K562 (cell line): ENCODE measurements around the gene DNAJB1. TPM values are rescaled to one million over a fixed set of nuclear protein-coding genes. Genes with fewer than 3 reads are reported as not detected.
"Not testable (repeated sequence)": the region's sequence is repeated elsewhere in the genome, so short reads cannot be mapped to it uniquely, and the experiment has no call there.

Source experiments
- ATAC-seq: fragments of 200-7000 bp; cut with Tn5 transposase; 3 replicates; pipeline ENCODE4 v1.9.1; 2020; ENCODE audit warnings: moderate library complexity
- BruUV-seq: library from RNA; stranded (reverse); fragments of 400-500 nt; replicated peaks from 2 replicates; lab custom pipeline; 2021; lab: Mats Ljungman, UMichigan
- CTCF ChIA-PET: fragments of 300-600 bp; formaldehyde crosslinking; extraction: SDS; loops from one replicate; lab custom pipeline; 2021; ENCODE audit warnings: low intra/inter-chr PET ratio; lab: Yijun Ruan, JAX
- POLR2A ChIA-PET: fragments of 300-600, 350-650 bp; sonication (Branson Sonifier 250); formaldehyde crosslinking; extraction: SDS; loops from one replicate; lab custom pipeline; 2021; ENCODE audit warnings: antibody characterized with exemption, inconsistent platforms; lab: Yijun Ruan, JAX
- DNase-seq, 4 experiments: peaks; one replicate each; pipeline versions ENCODE4 v3.0.0 to v3.0.0-alpha.2; 2011 to 2018; ENCODE audit warnings: low spot score in 3 of 4, mixed read lengths in 3 of 4; ENCODE audit errors: extremely low read depth in 1 of 4
- FAIRE-seq: peaks from 2 replicates; lab custom pipeline; 2011; peaks lifted over from hg19 to GRCh38; lab: Jason Lieb, UNC
- H2AFZ ChIP-seq: 2 replicates; pipeline ENCODE4 v1.6.0; 2011; ENCODE audit warnings: low read depth, low read length, control low read depth, inconsistent platforms
- H3K27ac ChIP-seq: fragments of 200-600 bp; 3 replicates; pipeline ENCODE4 v1.8.0; 2011; ENCODE audit warnings: low read depth, mild to moderate bottlenecking, control low read depth, inconsistent platforms, low read length, moderate library complexity, mixed read lengths; ENCODE audit errors: extremely low read depth
- H3K27me3 ChIP-seq, 2 experiments: fragments of 300-600 bp in 1 of 2; 2 replicates in 1 of 2; 3 replicates in 1 of 2; pipeline versions ENCODE4 v1.6.0 to v1.8.0; 2011; ENCODE audit warnings: inconsistent platforms in 2 of 2, low read length in 2 of 2, mild to moderate bottlenecking in 1 of 2, mixed read lengths in 1 of 2, moderate library complexity in 1 of 2; ENCODE audit not compliant: control insufficient read depth in 2 of 2, insufficient read depth in 2 of 2
- H3K36me3 ChIP-seq: fragments of 300-600 bp; 3 replicates; pipeline ENCODE4 v1.8.0; 2011; ENCODE audit warnings: mild to moderate bottlenecking, low read length, inconsistent platforms; ENCODE audit not compliant: control insufficient read depth, insufficient read depth
- H3K4me1 ChIP-seq, 2 experiments: fragments of 200-600 bp in 1 of 2; replicated peaks in 1 of 2; 2 replicates in 1 of 2; 3 replicates in 1 of 2; pipeline versions ENCODE4 v1.5.1 to v1.8.0; 2011; ENCODE audit warnings: inconsistent platforms in 2 of 2, low read length in 2 of 2, mild to moderate bottlenecking in 1 of 2, mixed read lengths in 1 of 2, moderate library complexity in 1 of 2; ENCODE audit not compliant: control insufficient read depth in 2 of 2, insufficient read depth in 2 of 2
- H3K4me2 ChIP-seq: 2 replicates; pipeline ENCODE4 v1.6.1; 2011; ENCODE audit warnings: low read length, control low read depth, inconsistent platforms, mixed read lengths; ENCODE audit not compliant: insufficient read depth
- H3K4me3 ChIP-seq: fragments of 200-600 bp; sonication (generic), shearing (Covaris generic); 2 replicates; pipeline ENCODE4 v1.5.1; 2016; ENCODE audit warnings: control low read depth, inconsistent platforms
- H3K79me2 ChIP-seq: fragments of 200-600 bp; 3 replicates; pipeline ENCODE4 v1.8.0; 2011; ENCODE audit warnings: low read length, inconsistent platforms; ENCODE audit not compliant: control insufficient read depth, insufficient read depth
- H3K9ac ChIP-seq, 2 experiments: 2 replicates each; pipeline versions ENCODE4 v1.6.0 to v1.6.1; 2011; ENCODE audit warnings: low read depth in 2 of 2, low read length in 2 of 2, control low read depth in 1 of 2, inconsistent platforms in 1 of 2, mild to moderate bottlenecking in 1 of 2, mixed read lengths in 1 of 2; ENCODE audit not compliant: insufficient read depth in 1 of 2
- H3K9me1 ChIP-seq: one replicate; pipeline ENCODE4 v1.6.0; 2011; ENCODE audit warnings: inconsistent platforms, mild to moderate bottlenecking, low read length, moderate library complexity; ENCODE audit not compliant: control insufficient read depth, insufficient read depth
- H3K9me3 ChIP-seq: replicated peaks from 2 replicates; pipeline ENCODE4 v1.5.1; 2011; ENCODE audit warnings: low read depth, low read length, inconsistent platforms; ENCODE audit not compliant: control insufficient read depth, insufficient read depth
- H4K20me1 ChIP-seq: replicated peaks from 2 replicates; pipeline ENCODE4 v1.6.1; 2011; ENCODE audit warnings: low read length, inconsistent platforms, mixed read lengths; ENCODE audit not compliant: control insufficient read depth, insufficient read depth
- C11orf30 ChIP-seq: fragments of 450-650 bp; IDR thresholded peaks from 2 replicates; pipeline ENCODE4 v1.6.1; 2016; ENCODE audit warnings: low read depth, mild to moderate bottlenecking
- CREM ChIP-seq: IDR thresholded peaks from 2 replicates; pipeline ENCODE4 v1.6.1; 2014; ENCODE audit warnings: antibody characterized with exemption, low read depth
- GABPB1 ChIP-seq: sonication (generic); formaldehyde crosslinking; IDR thresholded peaks from 2 replicates; pipeline ENCODE4 v1.8.0; 2022; ENCODE audit warnings: mild to moderate bottlenecking, missing genetic modification reagents
- HDGF ChIP-seq: fragments of 450-650 bp; IDR thresholded peaks from 2 replicates; pipeline ENCODE4 v1.6.1; 2016
- POLR2G ChIP-seq: fragments of 200-400 bp; formaldehyde crosslinking; IDR thresholded peaks from 2 replicates; pipeline ENCODE4 v1.6.1; 2017; ENCODE audit warnings: low read depth, mild to moderate bottlenecking, antibody characterized with exemption, low read length, moderate library complexity
- ZNF316 ChIP-seq: fragments of 450-650 bp; IDR thresholded peaks from 2 replicates; pipeline ENCODE4 v1.6.1; 2016
- WGBS: fragments of 100-300 bp; shearing (Covaris generic); methylation state at CpG from one replicate; pipeline ENCODE4 v1.1.6; 2016; ENCODE audit warnings: low coverage, mixed read lengths; ENCODE audit not compliant: insufficient coverage; ENCODE audit errors: missing lambda C conversion rate; 5-methylcytosine and 5-hydroxymethylcytosine counted together
- in situ Hi-C: fragments of 300-500 bp; cut with MboI; formaldehyde crosslinking; loops from 4 replicates; pipeline ENCODE4 v1.15.0; 2018; ENCODE audit warnings: inconsistent platforms, mixed read lengths
- intact Hi-C: fragments of 100-400 bp; cut with micrococcal nuclease; formaldehyde crosslinking; loops from 2 replicates; pipeline ENCODE4 v1.14.2; 2022
- polyA plus RNA-seq, 8 experiments: library from polyadenylated mRNA; depleted of rRNA in 4 of 8; stranded (reverse) in 5 of 8; unstranded in 3 of 8; fragments of >200 nt; fragmentation: Nextera tagmentation in 2 of 8; fragmentation: Illumina TruSeq in 1 of 8; extraction: Ambion mirVana in 2 of 8; extraction: Trizol in 1 of 8; gene quantifications; 2 replicates each; pipeline versions ENCODE4 v1.2.1 to v1.2.3, GENCODE V29; 2011 to 2014; ENCODE audit warnings: inconsistent platforms in 1 of 8, missing spikeins in 1 of 8
- total RNA-seq, 7 experiments: library from RNA; depleted of rRNA in 6 of 7; stranded (reverse); fragments of >200 nt in 6 of 7; fragmentation: Illumina TruSeq in 2 of 7; extraction: Trizol in 2 of 7; gene quantifications; 2 replicates each; pipeline versions ENCODE4 v1.2.1 to v1.2.3, GENCODE V29; 2011 to 2021; ENCODE audit warnings: low replicate concordance in 1 of 7
- TF ChIP-seq, protein P1 (sequence below): fragments of 200-800 bp; sonication (Bioruptor generic); IDR thresholded peaks from 2 replicates; pipeline ENCODE4 v1.6.1; 2017; ENCODE audit warnings: missing genetic modification characterization, missing compliant biosample characterization
- TF ChIP-seq, protein P2 (sequence below), 2 experiments: fragments of 450-650 bp; IDR thresholded peaks; 2 replicates each; pipeline ENCODE4 v1.6.1; 2016

The DNAJB1 gene
- total and polyA plus RNA-seq, 9 of the 15 experiments (the other 6 are each of a cell fraction or from before 2014, with no cell fraction given), result 13.2 to 113 (median 62.1) TPM

DNA sequence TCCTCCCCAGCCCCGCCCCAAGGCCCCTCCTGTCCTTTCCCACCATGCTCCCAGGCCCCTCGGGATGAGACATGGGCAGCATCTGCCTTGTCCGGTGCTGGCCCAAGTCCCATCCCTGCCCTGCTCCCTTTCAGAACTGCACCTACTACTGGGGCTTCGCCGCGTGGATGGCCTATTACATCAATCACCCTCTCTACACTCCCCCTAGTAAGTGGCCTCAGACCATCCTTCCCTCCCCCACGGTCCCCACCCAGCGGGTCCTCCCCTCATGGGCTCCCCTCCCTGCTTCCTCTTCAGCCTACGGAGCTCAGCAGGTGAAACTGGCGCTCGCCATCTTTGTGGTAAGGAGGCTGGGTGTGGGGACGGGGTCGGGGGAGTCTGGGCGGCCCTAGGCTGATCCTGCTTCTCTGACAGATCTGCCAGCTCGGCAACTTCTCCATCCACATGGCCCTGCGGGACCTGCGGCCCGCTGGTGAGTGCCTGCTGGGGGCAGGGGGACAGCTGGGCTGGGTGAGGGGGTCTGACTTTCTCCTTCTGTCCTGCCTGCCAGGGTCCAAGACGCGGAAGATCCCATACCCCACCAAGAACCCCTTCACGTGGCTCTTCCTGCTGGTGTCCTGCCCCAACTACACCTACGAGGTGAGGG, 46.6 kb upstream of the DNAJB1 start:
- WGBS, result 69% methylated on average over 13 of the region's 22 CpGs
- BruUV-seq, in situ Hi-C loops, H3K9me1 ChIP-seq, H3K9me3 ChIP-seq, H3K4me2 ChIP-seq, H3K9ac ChIP-seq, CTCF ChIA-PET, H3K27ac ChIP-seq, intact Hi-C loops, H4K20me1 ChIP-seq, H2AFZ ChIP-seq, DNase-seq, FAIRE-seq, H3K27me3 ChIP-seq, H3K4me3 ChIP-seq, POLR2A ChIA-PET: not testable (repeated sequence)
- H3K4me1 ChIP-seq, result peaks cover 12 to 85% of the 10 kb centered on the region in 2 experiments; a peak in 4 of 5 replicates
- peak; percentile 41 for ATAC-seq
- H3K36me3 ChIP-seq, result peaks cover 56% of the 10 kb centered on the region; the same call in 2 of the 3 replicates
- H3K79me2 ChIP-seq, result peaks cover 33% of the 10 kb centered on the region
- TF ChIP-seq HDGF, result peak; percentile 54; the same call in 1 of the 2 replicates
- peak; percentile 61; the same call in 1 of the 2 replicates for TF ChIP-seq POLR2G
- TF ChIP-seq GABPB1 (CRISPR knock-in tag), result peak; percentile 37; the same call in 1 of the 2 replicates
- peak; percentile 42 for TF ChIP-seq ZNF316
- TF ChIP-seq CREM, result 0 out of 2 replicates have a peak, but pooled peaks have one; percentile 10
- TF ChIP-seq, protein P1, sequence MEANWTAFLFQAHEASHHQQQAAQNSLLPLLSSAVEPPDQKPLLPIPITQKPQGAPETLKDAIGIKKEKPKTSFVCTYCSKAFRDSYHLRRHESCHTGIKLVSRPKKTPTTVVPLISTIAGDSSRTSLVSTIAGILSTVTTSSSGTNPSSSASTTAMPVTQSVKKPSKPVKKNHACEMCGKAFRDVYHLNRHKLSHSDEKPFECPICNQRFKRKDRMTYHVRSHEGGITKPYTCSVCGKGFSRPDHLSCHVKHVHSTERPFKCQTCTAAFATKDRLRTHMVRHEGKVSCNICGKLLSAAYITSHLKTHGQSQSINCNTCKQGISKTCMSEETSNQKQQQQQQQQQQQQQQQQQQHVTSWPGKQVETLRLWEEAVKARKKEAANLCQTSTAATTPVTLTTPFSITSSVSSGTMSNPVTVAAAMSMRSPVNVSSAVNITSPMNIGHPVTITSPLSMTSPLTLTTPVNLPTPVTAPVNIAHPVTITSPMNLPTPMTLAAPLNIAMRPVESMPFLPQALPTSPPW (CRISPR knock-in tag), result 0 out of 2 replicates have a peak, but pooled peaks have one; percentile 8
- TF ChIP-seq C11orf30, result peak; percentile 19; the same call in 1 of the 2 replicates
- TF ChIP-seq, protein P2, sequence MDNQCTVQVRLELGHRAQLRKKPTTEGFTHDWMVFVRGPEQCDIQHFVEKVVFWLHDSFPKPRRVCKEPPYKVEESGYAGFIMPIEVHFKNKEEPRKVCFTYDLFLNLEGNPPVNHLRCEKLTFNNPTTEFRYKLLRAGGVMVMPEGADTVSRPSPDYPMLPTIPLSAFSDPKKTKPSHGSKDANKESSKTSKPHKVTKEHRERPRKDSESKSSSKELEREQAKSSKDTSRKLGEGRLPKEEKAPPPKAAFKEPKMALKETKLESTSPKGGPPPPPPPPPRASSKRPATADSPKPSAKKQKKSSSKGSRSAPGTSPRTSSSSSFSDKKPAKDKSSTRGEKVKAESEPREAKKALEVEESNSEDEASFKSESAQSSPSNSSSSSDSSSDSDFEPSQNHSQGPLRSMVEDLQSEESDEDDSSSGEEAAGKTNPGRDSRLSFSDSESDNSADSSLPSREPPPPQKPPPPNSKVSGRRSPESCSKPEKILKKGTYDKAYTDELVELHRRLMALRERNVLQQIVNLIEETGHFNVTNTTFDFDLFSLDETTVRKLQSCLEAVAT (IDR thresholded peaks at IDR 0.05), result 0 out of 4 replicates have a peak, but pooled peaks of 1 of the 2 experiments have one; percentile 19
